Liver (tissue), 9 donors: ENCODE data around the gene MICALL1. TPM values are rescaled to one million over a fixed set of nuclear protein-coding genes. Genes with fewer than 3 reads are reported as not detected.

Experiments
- DNase-seq: peaks from one replicate; pipeline ENCODE4 v3.0.0-alpha.2; 2017; ENCODE audit warnings: low spot score
- H3K27ac ChIP-seq, 2 donors: one replicate each; pipeline ENCODE4 v1.7.0; 2013; ENCODE audit warnings: inconsistent platforms in 2 of 2, low read length in 2 of 2, control low read depth in 1 of 2, low read depth in 1 of 2, mild to moderate bottlenecking in 1 of 2
- H3K27me3 ChIP-seq, 4 donors: one replicate each; pipeline versions ENCODE4 v1.6.1 to v1.7.0; 2013; ENCODE audit warnings: low read length in 3 of 4, inconsistent platforms in 1 of 4, mild to moderate bottlenecking in 1 of 4, moderate library complexity in 1 of 4; ENCODE audit not compliant: control insufficient read depth in 4 of 4, insufficient read depth in 4 of 4
- H3K36me3 ChIP-seq, 4 donors: one replicate each; pipeline versions ENCODE4 v1.6.1 to v1.7.0; 2013; ENCODE audit warnings: low read length in 3 of 4, mild to moderate bottlenecking in 3 of 4, low read depth in 1 of 4, moderate library complexity in 1 of 4; ENCODE audit not compliant: control insufficient read depth in 4 of 4, insufficient read depth in 3 of 4
- H3K4me1 ChIP-seq, 4 donors: one replicate each; pipeline versions ENCODE4 v1.6.1 to v1.7.0; 2013; ENCODE audit warnings: low read length in 3 of 4, mild to moderate bottlenecking in 3 of 4, moderate library complexity in 1 of 4; ENCODE audit not compliant: control insufficient read depth in 4 of 4, insufficient read depth in 4 of 4
- H3K4me3 ChIP-seq, 3 donors: one replicate each; pipeline versions ENCODE4 v1.6.1 to v1.7.0; 2013; ENCODE audit warnings: low read length in 3 of 3, control low read depth in 1 of 3, low read depth in 1 of 3, mild to moderate bottlenecking in 1 of 3
- H3K9ac ChIP-seq, 2 donors: one replicate each; pipeline ENCODE4 v1.7.0; 2013; ENCODE audit warnings: low read length in 2 of 2, mild to moderate bottlenecking in 2 of 2, moderate library complexity in 2 of 2, control low read depth in 1 of 2, low read depth in 1 of 2
- H3K9me3 ChIP-seq, 4 donors: one replicate each; pipeline versions ENCODE4 v1.6.1 to v1.7.0; 2013; ENCODE audit warnings: low read length in 3 of 4; ENCODE audit not compliant: control insufficient read depth in 4 of 4
- EGR1 ChIP-seq, 2 donors: IDR thresholded peaks; 2 replicates each; pipeline ENCODE4 v1.6.1; 2016 to 2018; ENCODE audit warnings: antibody characterized with exemption in 2 of 2, low read depth in 2 of 2
- FOXA1 ChIP-seq: IDR thresholded peaks from 2 replicates; pipeline ENCODE4 v1.6.1; 2016; ENCODE audit warnings: antibody characterized with exemption
- FOXA2 ChIP-seq: IDR thresholded peaks from 2 replicates; pipeline ENCODE4 v1.6.1; 2016; ENCODE audit warnings: antibody characterized with exemption
- GABPA ChIP-seq, 2 donors: IDR thresholded peaks in 1 of 2; conservative IDR thresholded peaks in 1 of 2; 2 replicates each; pipeline ENCODE4 v1.6.1; 2016; ENCODE audit warnings: antibody characterized with exemption in 2 of 2, mild to moderate bottlenecking in 1 of 2, moderate library complexity in 1 of 2
- HNF4A ChIP-seq, 2 donors: conservative IDR thresholded peaks; 2 replicates each; pipeline ENCODE4 v1.6.1; 2016; ENCODE audit warnings: antibody characterized with exemption in 2 of 2, mild to moderate bottlenecking in 2 of 2
- HNF4G ChIP-seq: IDR thresholded peaks from 2 replicates; pipeline ENCODE4 v1.6.1; 2016; ENCODE audit warnings: antibody characterized with exemption
- JUND ChIP-seq, 2 donors: IDR thresholded peaks; 2 replicates each; pipeline ENCODE4 v1.6.1; 2016; ENCODE audit warnings: antibody characterized with exemption in 2 of 2
- NR2F2 ChIP-seq: IDR thresholded peaks from 2 replicates; pipeline ENCODE4 v1.6.1; 2016; ENCODE audit warnings: antibody characterized with exemption
- RAD21 ChIP-seq, 2 donors: IDR thresholded peaks; 2 replicates each; pipeline ENCODE4 v1.6.1; 2016; ENCODE audit warnings: antibody characterized with exemption in 2 of 2, mild to moderate bottlenecking in 2 of 2
- RXRA ChIP-seq, 2 donors: IDR thresholded peaks; 2 replicates each; pipeline ENCODE4 v1.6.1; 2017 to 2018; ENCODE audit warnings: antibody characterized with exemption in 2 of 2, mild to moderate bottlenecking in 1 of 2
- SP1 ChIP-seq: IDR thresholded peaks from 2 replicates; pipeline ENCODE4 v1.6.1; 2018; ENCODE audit warnings: antibody characterized with exemption, mild to moderate bottlenecking
- TAF1 ChIP-seq: conservative IDR thresholded peaks from 2 replicates; pipeline ENCODE4 v1.6.1; 2016; ENCODE audit warnings: antibody characterized with exemption, mild to moderate bottlenecking
- WGBS: extraction: QIAGEN DNeasy Blood & Tissue Kit; methylation state at CpG from one replicate; pipeline ENCODE4 v1.1.7; 2013; 5-methylcytosine and 5-hydroxymethylcytosine counted together
- polyA plus RNA-seq, 2 donors: library from polyadenylated mRNA; stranded (reverse) in 1 of 2; unstranded in 1 of 2; fragments of 200-250 nt in 1 of 2; fragments of >200 nt in 1 of 2; fragmentation: Nextera tagmentation in 1 of 2; extraction: Ambion mirVana in 1 of 2; gene quantifications; one replicate each; pipeline versions ENCODE4 v1.2.1 to v1.2.3, GENCODE V29; 2013 to 2015
- total RNA-seq, 2 donors: library from RNA; depleted of rRNA; stranded (reverse); fragments of >200 nt; gene quantifications; one replicate each; pipeline ENCODE4 v1.2.3, GENCODE V29; 2014
- TF ChIP-seq, protein P1 (sequence below): IDR thresholded peaks from 2 replicates; pipeline ENCODE4 v1.6.1; 2016; ENCODE audit warnings: antibody characterized with exemption
- TF ChIP-seq, protein P2 (sequence below): fragments of 150-350 bp; IDR thresholded peaks from 2 replicates; pipeline ENCODE4 v1.5.1; 2017; ENCODE audit warnings: improper control_type of control experiment, low read depth, low read length; ENCODE audit not compliant: missing input control
- TF ChIP-seq, protein P3 (sequence below): IDR thresholded peaks from 2 replicates; pipeline ENCODE4 v1.6.1; 2016; ENCODE audit warnings: antibody characterized with exemption, mild to moderate bottlenecking
- TF ChIP-seq, protein P4 (sequence below): IDR thresholded peaks from 2 replicates; pipeline ENCODE4 v1.6.1; 2016; ENCODE audit warnings: antibody characterized with exemption
- TF ChIP-seq, protein P5 (sequence below): IDR thresholded peaks from 2 replicates; pipeline ENCODE4 v1.6.1; 2016; ENCODE audit warnings: antibody characterized with exemption
- donor health status: healthy.
- donor health status: healthy.
- donor health status: healthy.
- donor health status: healthy.
- donor health status: healthy.

The MICALL1 gene
- total and polyA plus RNA-seq, 4 donors = 2.0 to 9.3 (median 4.1) TPM

DNA sequence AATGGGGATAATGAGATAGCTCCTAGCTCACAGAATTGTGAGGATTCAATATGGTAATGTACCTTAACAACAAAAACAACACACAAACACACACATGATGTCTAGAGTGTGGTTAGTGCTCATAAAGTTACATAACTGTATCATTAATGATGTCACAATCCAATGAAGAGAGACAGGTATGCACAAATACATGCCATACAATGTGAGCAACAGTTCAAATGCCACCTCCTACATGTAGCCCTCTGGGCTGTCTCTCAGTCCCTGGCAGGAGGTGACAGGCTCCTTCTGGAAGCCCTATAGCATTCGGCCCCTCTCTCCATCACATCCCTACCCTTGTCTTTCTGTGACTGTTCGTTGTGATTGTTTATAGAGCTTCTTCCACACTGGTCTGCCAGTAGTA lies 8.3 kb upstream of the MICALL1 start:
- H3K27ac ChIP-seq = no peak overlapping the region
- H3K9me3 ChIP-seq = no peaks in the 10 kb centered on the region
- TF ChIP-seq TAF1 (no peak), HNF4G (no peak), FOXA2 (no peak), JUND (IDR thresholded peaks at IDR 0.05) (no peak), RAD21 (IDR thresholded peaks at IDR 0.05) (no peak), GABPA (IDR thresholded peaks at IDR 0.05 in 1 of 2, conservative IDR thresholded peaks at IDR 0.05 in 1 of 2) (no peak), RXRA (IDR thresholded peaks at IDR 0.05) (no peak), EGR1 (IDR thresholded peaks at IDR 0.05; ENCODE audit: low read depth in 2 of 2) (no peak), SP1 (no peak), NR2F2 (no peak), HNF4A (conservative IDR thresholded peaks at IDR 0.05) (no peak), FOXA1 (no peak)
- TF ChIP-seq, protein P1, sequence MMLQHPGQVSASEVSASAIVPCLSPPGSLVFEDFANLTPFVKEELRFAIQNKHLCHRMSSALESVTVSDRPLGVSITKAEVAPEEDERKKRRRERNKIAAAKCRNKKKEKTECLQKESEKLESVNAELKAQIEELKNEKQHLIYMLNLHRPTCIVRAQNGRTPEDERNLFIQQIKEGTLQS = no peak
- TF ChIP-seq, protein P2, sequence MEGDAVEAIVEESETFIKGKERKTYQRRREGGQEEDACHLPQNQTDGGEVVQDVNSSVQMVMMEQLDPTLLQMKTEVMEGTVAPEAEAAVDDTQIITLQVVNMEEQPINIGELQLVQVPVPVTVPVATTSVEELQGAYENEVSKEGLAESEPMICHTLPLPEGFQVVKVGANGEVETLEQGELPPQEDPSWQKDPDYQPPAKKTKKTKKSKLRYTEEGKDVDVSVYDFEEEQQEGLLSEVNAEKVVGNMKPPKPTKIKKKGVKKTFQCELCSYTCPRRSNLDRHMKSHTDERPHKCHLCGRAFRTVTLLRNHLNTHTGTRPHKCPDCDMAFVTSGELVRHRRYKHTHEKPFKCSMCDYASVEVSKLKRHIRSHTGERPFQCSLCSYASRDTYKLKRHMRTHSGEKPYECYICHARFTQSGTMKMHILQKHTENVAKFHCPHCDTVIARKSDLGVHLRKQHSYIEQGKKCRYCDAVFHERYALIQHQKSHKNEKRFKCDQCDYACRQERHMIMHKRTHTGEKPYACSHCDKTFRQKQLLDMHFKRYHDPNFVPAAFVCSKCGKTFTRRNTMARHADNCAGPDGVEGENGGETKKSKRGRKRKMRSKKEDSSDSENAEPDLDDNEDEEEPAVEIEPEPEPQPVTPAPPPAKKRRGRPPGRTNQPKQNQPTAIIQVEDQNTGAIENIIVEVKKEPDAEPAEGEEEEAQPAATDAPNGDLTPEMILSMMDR = no peak
- TF ChIP-seq, protein P3, sequence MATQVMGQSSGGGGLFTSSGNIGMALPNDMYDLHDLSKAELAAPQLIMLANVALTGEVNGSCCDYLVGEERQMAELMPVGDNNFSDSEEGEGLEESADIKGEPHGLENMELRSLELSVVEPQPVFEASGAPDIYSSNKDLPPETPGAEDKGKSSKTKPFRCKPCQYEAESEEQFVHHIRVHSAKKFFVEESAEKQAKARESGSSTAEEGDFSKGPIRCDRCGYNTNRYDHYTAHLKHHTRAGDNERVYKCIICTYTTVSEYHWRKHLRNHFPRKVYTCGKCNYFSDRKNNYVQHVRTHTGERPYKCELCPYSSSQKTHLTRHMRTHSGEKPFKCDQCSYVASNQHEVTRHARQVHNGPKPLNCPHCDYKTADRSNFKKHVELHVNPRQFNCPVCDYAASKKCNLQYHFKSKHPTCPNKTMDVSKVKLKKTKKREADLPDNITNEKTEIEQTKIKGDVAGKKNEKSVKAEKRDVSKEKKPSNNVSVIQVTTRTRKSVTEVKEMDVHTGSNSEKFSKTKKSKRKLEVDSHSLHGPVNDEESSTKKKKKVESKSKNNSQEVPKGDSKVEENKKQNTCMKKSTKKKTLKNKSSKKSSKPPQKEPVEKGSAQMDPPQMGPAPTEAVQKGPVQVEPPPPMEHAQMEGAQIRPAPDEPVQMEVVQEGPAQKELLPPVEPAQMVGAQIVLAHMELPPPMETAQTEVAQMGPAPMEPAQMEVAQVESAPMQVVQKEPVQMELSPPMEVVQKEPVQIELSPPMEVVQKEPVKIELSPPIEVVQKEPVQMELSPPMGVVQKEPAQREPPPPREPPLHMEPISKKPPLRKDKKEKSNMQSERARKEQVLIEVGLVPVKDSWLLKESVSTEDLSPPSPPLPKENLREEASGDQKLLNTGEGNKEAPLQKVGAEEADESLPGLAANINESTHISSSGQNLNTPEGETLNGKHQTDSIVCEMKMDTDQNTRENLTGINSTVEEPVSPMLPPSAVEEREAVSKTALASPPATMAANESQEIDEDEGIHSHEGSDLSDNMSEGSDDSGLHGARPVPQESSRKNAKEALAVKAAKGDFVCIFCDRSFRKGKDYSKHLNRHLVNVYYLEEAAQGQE = no peak
- TF ChIP-seq, protein P4, sequence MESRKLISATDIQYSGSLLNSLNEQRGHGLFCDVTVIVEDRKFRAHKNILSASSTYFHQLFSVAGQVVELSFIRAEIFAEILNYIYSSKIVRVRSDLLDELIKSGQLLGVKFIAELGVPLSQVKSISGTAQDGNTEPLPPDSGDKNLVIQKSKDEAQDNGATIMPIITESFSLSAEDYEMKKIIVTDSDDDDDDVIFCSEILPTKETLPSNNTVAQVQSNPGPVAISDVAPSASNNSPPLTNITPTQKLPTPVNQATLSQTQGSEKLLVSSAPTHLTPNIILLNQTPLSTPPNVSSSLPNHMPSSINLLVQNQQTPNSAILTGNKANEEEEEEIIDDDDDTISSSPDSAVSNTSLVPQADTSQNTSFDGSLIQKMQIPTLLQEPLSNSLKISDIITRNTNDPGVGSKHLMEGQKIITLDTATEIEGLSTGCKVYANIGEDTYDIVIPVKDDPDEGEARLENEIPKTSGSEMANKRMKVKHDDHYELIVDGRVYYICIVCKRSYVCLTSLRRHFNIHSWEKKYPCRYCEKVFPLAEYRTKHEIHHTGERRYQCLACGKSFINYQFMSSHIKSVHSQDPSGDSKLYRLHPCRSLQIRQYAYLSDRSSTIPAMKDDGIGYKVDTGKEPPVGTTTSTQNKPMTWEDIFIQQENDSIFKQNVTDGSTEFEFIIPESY = no peak
- TF ChIP-seq, protein P5, sequence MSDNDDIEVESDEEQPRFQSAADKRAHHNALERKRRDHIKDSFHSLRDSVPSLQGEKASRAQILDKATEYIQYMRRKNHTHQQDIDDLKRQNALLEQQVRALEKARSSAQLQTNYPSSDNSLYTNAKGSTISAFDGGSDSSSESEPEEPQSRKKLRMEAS = no peak
- no peaks in the 10 kb centered on the region for H3K36me3 ChIP-seq
- WGBS = 97% methylated on average over 2 of the region's 2 CpGs
- no peaks in the 10 kb centered on the region for H3K27me3 ChIP-seq
- peaks cover 2 to 12% (median 5%) of the 10 kb centered on the region in 4 donors for H3K4me1 ChIP-seq
- H3K9ac ChIP-seq = no peak overlapping the region
- H3K4me3 ChIP-seq = no peak overlapping the region
- DNase-seq = no peak
